Osteoblast (primary cell): Measurements from ENCODE around the gene RIPOR3. TPM values are rescaled to one million over a fixed set of nuclear protein-coding genes. Genes with fewer than 3 reads are reported as not detected.

ENCODE experiments used
- DNase-seq: peaks from one replicate; pipeline ENCODE4 v3.0.0; 2011; ENCODE audit warnings: low spot score, mixed read lengths; ENCODE audit not compliant: insufficient read length; ENCODE audit errors: missing footprints
- H2AFZ ChIP-seq: 2 replicates; pipeline ENCODE4 v1.6.0; 2011; ENCODE audit warnings: mild to moderate bottlenecking, low read length
- H3K27ac ChIP-seq: 2 replicates; pipeline ENCODE4 v1.5.1; 2011; ENCODE audit warnings: mild to moderate bottlenecking, low read depth, low read length, moderate library complexity
- H3K27me3 ChIP-seq: 2 replicates; pipeline ENCODE4 v1.6.0; 2012; ENCODE audit warnings: mild to moderate bottlenecking, control low read depth, inconsistent platforms, low read length, moderate library complexity; ENCODE audit not compliant: insufficient read depth
- H3K36me3 ChIP-seq: 2 replicates; pipeline ENCODE4 v1.5.1; 2011; ENCODE audit warnings: mild to moderate bottlenecking, low read length, control low read depth, moderate library complexity; ENCODE audit not compliant: insufficient read depth
- H3K4me1 ChIP-seq: 2 replicates; pipeline ENCODE4 v1.5.1; 2011; ENCODE audit warnings: mild to moderate bottlenecking, low read length, control low read depth, moderate library complexity; ENCODE audit not compliant: insufficient read depth
- H3K4me2 ChIP-seq: 2 replicates; pipeline ENCODE4 v1.6.0; 2011; ENCODE audit warnings: mild to moderate bottlenecking, low read length; ENCODE audit not compliant: insufficient read depth
- H3K4me3 ChIP-seq: fragments of 200-600 bp; sonication (generic); 3 replicates; pipeline ENCODE4 v1.5.1; 2012; ENCODE audit warnings: mild to moderate bottlenecking, low read length, inconsistent platforms; ENCODE audit not compliant: insufficient read depth
- H3K79me2 ChIP-seq: 2 replicates; pipeline ENCODE4 v1.6.0; 2012; ENCODE audit warnings: mild to moderate bottlenecking, low read length, control low read depth, inconsistent platforms; ENCODE audit not compliant: insufficient read depth
- H3K9me3 ChIP-seq: 2 replicates; pipeline ENCODE4 v1.5.1; 2011; ENCODE audit warnings: low read depth, low read length, control low read depth
- H4K20me1 ChIP-seq: 2 replicates; pipeline ENCODE4 v1.6.0; 2012; ENCODE audit warnings: mild to moderate bottlenecking, low read length, control low read depth; ENCODE audit not compliant: insufficient read depth
- total RNA-seq: library from RNA; depleted of rRNA; stranded (reverse); fragments of >200 nt; gene quantifications from 2 replicates; pipeline ENCODE4 v1.2.3, GENCODE V29; 2012
- TF ChIP-seq, protein P1 (sequence below): IDR thresholded peaks from 2 replicates; pipeline ENCODE4 v1.5.1; 2011; ENCODE audit warnings: mild to moderate bottlenecking, low read depth, low read length, moderate library complexity; ENCODE audit errors: extremely low read depth

RIPOR3 gene
- total RNA-seq, 1 donor, result 1.1 TPM

DNA sequence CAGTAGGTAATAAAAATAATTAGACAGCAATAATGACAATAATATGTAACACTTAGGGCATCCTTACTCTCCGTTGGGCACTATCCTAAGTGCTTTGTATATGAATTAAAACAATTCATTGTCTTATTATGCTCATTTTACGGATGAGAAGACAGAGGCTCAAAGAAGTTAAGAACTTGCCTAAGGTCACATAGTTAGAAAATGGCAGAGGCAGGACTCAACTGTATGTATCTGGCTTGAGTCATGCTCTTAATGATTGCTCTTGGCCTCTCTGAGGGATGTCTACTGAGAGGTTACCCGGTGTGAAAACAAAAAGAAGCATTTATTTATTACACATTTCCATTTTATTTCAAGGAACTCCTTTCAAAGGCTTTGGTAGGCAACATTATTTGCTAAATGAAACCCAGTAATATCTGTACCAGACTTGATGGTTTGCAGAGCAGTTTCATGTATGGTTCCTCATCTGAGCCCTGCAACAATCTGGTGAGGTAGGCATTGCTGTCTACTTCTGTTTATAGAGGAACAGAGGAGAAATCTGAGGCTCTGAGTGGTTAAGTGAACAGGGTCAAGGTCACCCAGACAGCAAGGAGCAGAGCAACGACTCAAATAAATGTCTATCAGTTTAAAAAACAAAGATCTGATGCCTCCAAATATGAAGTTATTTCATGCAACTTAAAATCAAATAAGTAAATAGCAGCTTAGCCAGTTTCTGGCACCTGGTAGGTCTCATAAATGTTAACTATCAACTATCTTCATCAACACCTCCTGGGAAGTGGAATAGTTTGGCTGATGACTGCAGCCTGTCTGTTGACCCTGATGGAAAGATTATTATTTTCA lies 35.8 kb upstream of the RIPOR3 start:
- Histone ChIP-seq H3K27me3 (peaks cover 4% of the 10 kb centered on the region), H3K4me1 (peaks cover 52% of the 10 kb centered on the region), H3K4me3 (no peak overlapping the region), H3K9me3 (no peaks in the 10 kb centered on the region), H3K36me3 (no peaks in the 10 kb centered on the region), H3K27ac (no peak overlapping the region), H4K20me1 (no peaks in the 10 kb centered on the region), H3K4me2 (peak overlapping the region; percentile 7), H2AFZ (no peak overlapping the region), H3K79me2 (no peaks in the 10 kb centered on the region)
- DNase-seq, result peak; percentile 52
- TF ChIP-seq, protein P1, sequence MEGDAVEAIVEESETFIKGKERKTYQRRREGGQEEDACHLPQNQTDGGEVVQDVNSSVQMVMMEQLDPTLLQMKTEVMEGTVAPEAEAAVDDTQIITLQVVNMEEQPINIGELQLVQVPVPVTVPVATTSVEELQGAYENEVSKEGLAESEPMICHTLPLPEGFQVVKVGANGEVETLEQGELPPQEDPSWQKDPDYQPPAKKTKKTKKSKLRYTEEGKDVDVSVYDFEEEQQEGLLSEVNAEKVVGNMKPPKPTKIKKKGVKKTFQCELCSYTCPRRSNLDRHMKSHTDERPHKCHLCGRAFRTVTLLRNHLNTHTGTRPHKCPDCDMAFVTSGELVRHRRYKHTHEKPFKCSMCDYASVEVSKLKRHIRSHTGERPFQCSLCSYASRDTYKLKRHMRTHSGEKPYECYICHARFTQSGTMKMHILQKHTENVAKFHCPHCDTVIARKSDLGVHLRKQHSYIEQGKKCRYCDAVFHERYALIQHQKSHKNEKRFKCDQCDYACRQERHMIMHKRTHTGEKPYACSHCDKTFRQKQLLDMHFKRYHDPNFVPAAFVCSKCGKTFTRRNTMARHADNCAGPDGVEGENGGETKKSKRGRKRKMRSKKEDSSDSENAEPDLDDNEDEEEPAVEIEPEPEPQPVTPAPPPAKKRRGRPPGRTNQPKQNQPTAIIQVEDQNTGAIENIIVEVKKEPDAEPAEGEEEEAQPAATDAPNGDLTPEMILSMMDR, result no peak

DNA sequence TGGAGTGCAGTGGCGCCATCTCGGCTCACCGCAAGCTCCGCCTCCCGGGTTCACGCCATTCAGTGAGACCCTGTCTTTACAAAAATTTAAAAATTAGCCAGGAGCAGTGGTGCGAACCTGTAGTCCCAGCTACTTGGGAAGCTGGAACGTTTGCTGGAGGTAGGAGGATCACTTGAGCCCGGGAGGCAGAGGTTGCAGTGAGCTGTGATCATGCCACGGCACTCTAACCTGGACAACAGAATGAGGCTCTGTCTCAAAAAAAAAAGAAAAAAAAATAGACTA lies 34.3 kb upstream of the RIPOR3 start:
- Histone ChIP-seq H3K4me3 (no peak overlapping the region), H2AFZ (no peak overlapping the region), H3K79me2 (no peaks in the 10 kb centered on the region), H3K9me3 (no peaks in the 10 kb centered on the region), H3K27me3 (no peaks in the 10 kb centered on the region), H3K27ac (peak overlapping the region; percentile 79), H3K36me3 (no peaks in the 10 kb centered on the region), H4K20me1 (no peaks in the 10 kb centered on the region), H3K4me2 (no peak overlapping the region), H3K4me1 (peaks cover 54% of the 10 kb centered on the region)
- no peak for DNase-seq
- TF ChIP-seq, protein P1, result no peak

DNA sequence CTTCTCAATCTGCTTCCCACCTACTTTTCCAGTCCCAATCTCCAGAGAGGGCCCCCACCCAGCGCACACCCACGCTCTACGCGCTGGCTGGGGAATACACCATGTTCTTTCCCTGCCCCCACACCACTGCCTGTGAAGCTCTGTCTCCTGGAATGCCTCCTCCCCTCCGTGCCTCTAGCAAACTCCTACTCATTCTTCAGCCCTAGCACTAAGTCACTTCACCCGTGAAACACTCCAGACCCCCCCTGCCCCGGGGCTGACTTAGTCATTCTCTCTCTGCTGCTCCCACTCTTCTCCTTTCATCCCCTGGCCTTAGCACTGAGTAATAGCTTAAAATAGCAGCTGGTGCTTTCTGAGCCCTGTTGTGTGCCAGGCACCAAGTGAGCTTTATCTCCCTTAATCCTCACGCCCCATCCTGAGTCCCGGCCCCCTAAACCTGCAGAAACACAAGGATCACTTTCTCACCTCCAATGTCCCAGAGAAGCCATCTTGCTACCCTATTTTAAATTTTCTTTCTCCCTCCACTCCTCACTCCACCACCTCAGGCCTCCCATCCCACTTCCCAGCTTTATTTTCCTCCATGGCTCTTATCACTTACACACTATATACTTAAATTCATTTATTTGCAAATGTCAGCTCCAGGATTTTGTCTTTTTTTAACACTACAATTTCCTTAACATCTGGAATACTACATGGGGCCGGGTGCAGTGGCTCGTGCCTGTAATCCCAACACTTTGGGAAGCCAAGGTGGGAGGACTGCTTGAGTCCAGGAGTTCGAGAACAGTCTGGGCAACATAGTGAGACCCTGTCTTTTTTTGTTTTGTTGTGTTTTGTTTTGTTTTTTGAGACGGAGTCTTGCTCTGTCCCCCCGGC lies 33.7 kb upstream of the RIPOR3 start:
- Histone ChIP-seq H3K4me3 (peak overlapping the region; percentile 53), H3K4me1 (peaks cover 48% of the 10 kb centered on the region), H2AFZ (peak overlapping the region; percentile 89), H4K20me1 (no peaks in the 10 kb centered on the region), H3K27me3 (no peaks in the 10 kb centered on the region), H3K9me3 (no peaks in the 10 kb centered on the region), H3K27ac (peak overlapping the region; percentile 79), H3K79me2 (no peaks in the 10 kb centered on the region), H3K36me3 (no peaks in the 10 kb centered on the region), H3K4me2 (peak overlapping the region; percentile 75)
- peak; percentile 97 for DNase-seq
- TF ChIP-seq, protein P1, result no peak
